ENCODE results near the gene ATXN3. TPM values are rescaled to one million over a fixed set of nuclear protein-coding genes. Genes with fewer than 3 reads are reported as not detected.

ATXN3 gene
- total and polyA plus RNA-seq, 2 of the 13 experiments (the other 11 are each of a cell fraction or from before 2014, with no cell fraction given), result 14.9 to 17.3 TPM

DNA sequence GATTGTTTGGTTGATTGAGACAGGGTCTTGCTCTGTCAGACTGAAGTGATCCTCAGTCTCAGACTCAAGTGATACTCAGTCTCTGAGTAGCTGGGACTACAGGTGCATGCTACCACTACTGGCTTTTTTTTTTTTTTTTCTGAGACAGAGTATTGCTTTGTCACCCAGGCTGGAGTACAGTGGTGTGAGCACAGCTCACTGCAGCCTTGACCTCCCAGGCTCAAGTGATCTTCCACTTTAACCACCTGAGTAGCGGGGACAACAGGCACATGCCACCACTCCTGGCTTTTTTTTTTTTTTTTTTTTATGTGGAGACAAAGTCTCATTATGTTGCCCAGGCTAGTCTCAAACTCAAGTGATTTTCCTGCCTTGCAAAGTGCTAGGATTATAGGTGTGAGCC lies 47.2 kb upstream of the ATXN3 start (continued):
- TF ChIP-seq, protein P1, sequence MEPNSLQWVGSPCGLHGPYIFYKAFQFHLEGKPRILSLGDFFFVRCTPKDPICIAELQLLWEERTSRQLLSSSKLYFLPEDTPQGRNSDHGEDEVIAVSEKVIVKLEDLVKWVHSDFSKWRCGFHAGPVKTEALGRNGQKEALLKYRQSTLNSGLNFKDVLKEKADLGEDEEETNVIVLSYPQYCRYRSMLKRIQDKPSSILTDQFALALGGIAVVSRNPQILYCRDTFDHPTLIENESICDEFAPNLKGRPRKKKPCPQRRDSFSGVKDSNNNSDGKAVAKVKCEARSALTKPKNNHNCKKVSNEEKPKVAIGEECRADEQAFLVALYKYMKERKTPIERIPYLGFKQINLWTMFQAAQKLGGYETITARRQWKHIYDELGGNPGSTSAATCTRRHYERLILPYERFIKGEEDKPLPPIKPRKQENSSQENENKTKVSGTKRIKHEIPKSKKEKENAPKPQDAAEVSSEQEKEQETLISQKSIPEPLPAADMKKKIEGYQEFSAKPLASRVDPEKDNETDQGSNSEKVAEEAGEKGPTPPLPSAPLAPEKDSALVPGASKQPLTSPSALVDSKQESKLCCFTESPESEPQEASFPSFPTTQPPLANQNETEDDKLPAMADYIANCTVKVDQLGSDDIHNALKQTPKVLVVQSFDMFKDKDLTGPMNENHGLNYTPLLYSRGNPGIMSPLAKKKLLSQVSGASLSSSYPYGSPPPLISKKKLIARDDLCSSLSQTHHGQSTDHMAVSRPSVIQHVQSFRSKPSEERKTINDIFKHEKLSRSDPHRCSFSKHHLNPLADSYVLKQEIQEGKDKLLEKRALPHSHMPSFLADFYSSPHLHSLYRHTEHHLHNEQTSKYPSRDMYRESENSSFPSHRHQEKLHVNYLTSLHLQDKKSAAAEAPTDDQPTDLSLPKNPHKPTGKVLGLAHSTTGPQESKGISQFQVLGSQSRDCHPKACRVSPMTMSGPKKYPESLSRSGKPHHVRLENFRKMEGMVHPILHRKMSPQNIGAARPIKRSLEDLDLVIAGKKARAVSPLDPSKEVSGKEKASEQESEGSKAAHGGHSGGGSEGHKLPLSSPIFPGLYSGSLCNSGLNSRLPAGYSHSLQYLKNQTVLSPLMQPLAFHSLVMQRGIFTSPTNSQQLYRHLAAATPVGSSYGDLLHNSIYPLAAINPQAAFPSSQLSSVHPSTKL (CRISPR knock-in tag; IDR thresholded peaks at IDR 0.05), result 0 out of 2 replicates have a peak, but pooled peaks have one; percentile 29
- TF ChIP-seq, protein P2, sequence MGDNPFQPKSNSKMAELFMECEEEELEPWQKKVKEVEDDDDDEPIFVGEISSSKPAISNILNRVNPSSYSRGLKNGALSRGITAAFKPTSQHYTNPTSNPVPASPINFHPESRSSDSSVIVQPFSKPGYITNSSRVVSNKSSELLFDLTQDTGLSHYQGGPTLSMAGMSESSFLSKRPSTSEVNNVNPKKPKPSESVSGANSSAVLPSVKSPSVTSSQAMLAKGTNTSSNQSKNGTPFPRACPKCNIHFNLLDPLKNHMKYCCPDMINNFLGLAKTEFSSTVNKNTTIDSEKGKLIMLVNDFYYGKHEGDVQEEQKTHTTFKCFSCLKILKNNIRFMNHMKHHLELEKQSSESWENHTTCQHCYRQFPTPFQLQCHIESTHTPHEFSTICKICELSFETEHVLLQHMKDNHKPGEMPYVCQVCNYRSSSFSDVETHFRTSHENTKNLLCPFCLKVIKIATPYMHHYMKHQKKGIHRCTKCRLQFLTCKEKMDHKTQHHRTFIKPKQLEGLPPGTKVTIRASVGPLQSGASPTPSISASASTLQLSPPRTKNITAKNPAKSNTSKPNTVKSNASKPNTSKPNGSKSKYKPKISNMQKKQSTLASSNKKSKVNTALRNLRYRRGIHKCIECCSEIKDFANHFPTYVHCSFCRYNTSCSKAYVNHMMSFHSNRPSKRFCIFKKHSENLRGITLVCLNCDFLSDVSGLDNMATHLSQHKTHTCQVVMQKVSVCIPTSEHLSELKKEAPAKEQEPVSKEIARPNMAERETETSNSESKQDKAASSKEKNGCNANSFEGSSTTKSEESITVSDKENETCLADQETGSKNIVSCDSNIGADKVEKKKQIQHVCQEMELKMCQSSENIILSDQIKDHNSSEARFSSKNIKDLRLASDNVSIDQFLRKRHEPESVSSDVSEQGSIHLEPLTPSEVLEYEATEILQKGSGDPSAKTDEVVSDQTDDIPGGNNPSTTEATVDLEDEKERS (CRISPR knock-in tag; IDR thresholded peaks at IDR 0.05), result no peak
- TF ChIP-seq GATAD2A (CRISPR knock-in tag; IDR thresholded peaks at IDR 0.05) (0 out of 2 replicates have a peak, but pooled peaks have one; percentile 16), AHR (CRISPR knock-in tag; IDR thresholded peaks at IDR 0.05) (no peak), NR1H2 (CRISPR knock-in tag; IDR thresholded peaks at IDR 0.05; ENCODE audit: borderline replicate concordance, low read depth) (no peak), SOX5 (CRISPR knock-in tag; IDR thresholded peaks at IDR 0.05; ENCODE audit: borderline replicate concordance) (no peak), YEATS4 (CRISPR knock-in tag; IDR thresholded peaks at IDR 0.05; ENCODE audit: borderline replicate concordance) (no peak), NFIB (CRISPR knock-in tag; IDR thresholded peaks at IDR 0.05; ENCODE audit: borderline replicate concordance) (no peak), ZFP36L1 (CRISPR knock-in tag; IDR thresholded peaks at IDR 0.05) (no peak), NR2F6 (IDR thresholded peaks at IDR 0.05) (peak; percentile 67), NR2F6 (CRISPR knock-in tag; IDR thresholded peaks at IDR 0.05) (0 out of 2 replicates have a peak, but pooled peaks have one; percentile 58)
- TF ChIP-seq, protein P3, sequence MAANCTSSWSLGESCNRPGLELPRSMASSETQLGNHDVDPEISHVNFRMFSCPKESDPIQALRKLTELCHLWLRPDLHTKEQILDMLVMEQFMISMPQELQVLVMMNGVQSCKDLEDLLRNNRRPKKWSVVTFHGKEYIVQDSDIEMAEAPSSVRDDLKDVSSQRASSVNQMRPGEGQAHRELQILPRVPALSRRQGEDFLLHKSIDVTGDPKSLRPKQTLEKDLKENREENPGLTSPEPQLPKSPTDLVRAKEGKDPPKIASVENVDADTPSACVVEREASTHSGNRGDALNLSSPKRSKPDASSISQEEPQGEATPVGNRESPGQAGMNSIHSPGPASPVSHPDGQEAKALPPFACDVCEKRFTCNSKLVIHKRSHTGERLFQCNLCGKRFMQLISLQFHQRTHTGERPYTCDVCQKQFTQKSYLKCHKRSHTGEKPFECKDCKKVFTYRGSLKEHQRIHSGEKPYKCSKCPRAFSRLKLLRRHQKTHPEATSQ (CRISPR knock-in tag; IDR thresholded peaks at IDR 0.05; ENCODE audit: borderline replicate concordance), result no peak
- TF ChIP-seq, protein P4, sequence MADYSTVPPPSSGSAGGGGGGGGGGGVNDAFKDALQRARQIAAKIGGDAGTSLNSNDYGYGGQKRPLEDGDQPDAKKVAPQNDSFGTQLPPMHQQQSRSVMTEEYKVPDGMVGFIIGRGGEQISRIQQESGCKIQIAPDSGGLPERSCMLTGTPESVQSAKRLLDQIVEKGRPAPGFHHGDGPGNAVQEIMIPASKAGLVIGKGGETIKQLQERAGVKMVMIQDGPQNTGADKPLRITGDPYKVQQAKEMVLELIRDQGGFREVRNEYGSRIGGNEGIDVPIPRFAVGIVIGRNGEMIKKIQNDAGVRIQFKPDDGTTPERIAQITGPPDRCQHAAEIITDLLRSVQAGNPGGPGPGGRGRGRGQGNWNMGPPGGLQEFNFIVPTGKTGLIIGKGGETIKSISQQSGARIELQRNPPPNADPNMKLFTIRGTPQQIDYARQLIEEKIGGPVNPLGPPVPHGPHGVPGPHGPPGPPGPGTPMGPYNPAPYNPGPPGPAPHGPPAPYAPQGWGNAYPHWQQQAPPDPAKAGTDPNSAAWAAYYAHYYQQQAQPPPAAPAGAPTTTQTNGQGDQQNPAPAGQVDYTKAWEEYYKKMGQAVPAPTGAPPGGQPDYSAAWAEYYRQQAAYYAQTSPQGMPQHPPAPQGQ (CRISPR knock-in tag; IDR thresholded peaks at IDR 0.05; ENCODE audit: borderline replicate concordance), result no peak
- TF ChIP-seq, protein P5, sequence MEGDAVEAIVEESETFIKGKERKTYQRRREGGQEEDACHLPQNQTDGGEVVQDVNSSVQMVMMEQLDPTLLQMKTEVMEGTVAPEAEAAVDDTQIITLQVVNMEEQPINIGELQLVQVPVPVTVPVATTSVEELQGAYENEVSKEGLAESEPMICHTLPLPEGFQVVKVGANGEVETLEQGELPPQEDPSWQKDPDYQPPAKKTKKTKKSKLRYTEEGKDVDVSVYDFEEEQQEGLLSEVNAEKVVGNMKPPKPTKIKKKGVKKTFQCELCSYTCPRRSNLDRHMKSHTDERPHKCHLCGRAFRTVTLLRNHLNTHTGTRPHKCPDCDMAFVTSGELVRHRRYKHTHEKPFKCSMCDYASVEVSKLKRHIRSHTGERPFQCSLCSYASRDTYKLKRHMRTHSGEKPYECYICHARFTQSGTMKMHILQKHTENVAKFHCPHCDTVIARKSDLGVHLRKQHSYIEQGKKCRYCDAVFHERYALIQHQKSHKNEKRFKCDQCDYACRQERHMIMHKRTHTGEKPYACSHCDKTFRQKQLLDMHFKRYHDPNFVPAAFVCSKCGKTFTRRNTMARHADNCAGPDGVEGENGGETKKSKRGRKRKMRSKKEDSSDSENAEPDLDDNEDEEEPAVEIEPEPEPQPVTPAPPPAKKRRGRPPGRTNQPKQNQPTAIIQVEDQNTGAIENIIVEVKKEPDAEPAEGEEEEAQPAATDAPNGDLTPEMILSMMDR (CRISPR knock-in tag; IDR thresholded peaks at IDR 0.05), result no peak
- TF ChIP-seq, protein P6, sequence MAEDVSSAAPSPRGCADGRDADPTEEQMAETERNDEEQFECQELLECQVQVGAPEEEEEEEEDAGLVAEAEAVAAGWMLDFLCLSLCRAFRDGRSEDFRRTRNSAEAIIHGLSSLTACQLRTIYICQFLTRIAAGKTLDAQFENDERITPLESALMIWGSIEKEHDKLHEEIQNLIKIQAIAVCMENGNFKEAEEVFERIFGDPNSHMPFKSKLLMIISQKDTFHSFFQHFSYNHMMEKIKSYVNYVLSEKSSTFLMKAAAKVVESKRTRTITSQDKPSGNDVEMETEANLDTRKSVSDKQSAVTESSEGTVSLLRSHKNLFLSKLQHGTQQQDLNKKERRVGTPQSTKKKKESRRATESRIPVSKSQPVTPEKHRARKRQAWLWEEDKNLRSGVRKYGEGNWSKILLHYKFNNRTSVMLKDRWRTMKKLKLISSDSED (CRISPR knock-in tag; IDR thresholded peaks at IDR 0.05), result no peak

Data from HepG2 (cell line).